H9 (cell line): ENCODE measurements around the gene ELANE. TPM values are rescaled to one million over a fixed set of nuclear protein-coding genes. Genes with fewer than 3 reads are reported as not detected.
A peak's percentile ranks its signal among the peaks of the same experiment; 100 is the strongest.

Experiments used
- DNase-seq: peaks from one replicate; pipeline ENCODE4 v3.0.0-alpha.2; 2017
- H2AFZ ChIP-seq: one replicate; pipeline ENCODE4 v1.6.1; 2013; ENCODE audit warnings: mild to moderate bottlenecking, low read length, control low read depth, moderate library complexity
- H2AK5ac ChIP-seq: 2 replicates; pipeline ENCODE4 v1.6.1; 2013; ENCODE audit warnings: low read length, control low read depth, mixed read lengths; ENCODE audit not compliant: insufficient read length
- H2BK120ac ChIP-seq: one replicate; pipeline ENCODE4 v1.6.1; 2013; ENCODE audit warnings: low read depth, mild to moderate bottlenecking, low read length, control low read depth, inconsistent platforms; ENCODE audit not compliant: poor library complexity, severe bottlenecking
- H2BK12ac ChIP-seq: 2 replicates; pipeline ENCODE4 v1.6.1; 2013; ENCODE audit warnings: low read length, control low read depth, mixed read lengths, low read depth; ENCODE audit not compliant: insufficient read length
- H2BK15ac ChIP-seq: 2 replicates; pipeline ENCODE4 v1.6.1; 2013; ENCODE audit warnings: low read depth, low read length, control low read depth
- H2BK20ac ChIP-seq: one replicate; pipeline ENCODE4 v1.6.1; 2013; ENCODE audit warnings: low read depth, mild to moderate bottlenecking, low read length, control low read depth, inconsistent platforms; ENCODE audit not compliant: poor library complexity, severe bottlenecking
- H2BK5ac ChIP-seq: 2 replicates; pipeline ENCODE4 v1.6.1; 2013; ENCODE audit warnings: low read length, control low read depth, mixed read lengths; ENCODE audit not compliant: insufficient read length
- H3K14ac ChIP-seq: 2 replicates; pipeline ENCODE4 v1.6.1; 2013; ENCODE audit warnings: low read length, control low read depth; ENCODE audit not compliant: insufficient read depth
- H3K18ac ChIP-seq: 2 replicates; pipeline ENCODE4 v1.6.1; 2013; ENCODE audit warnings: low read depth, mild to moderate bottlenecking, mixed read lengths, low read length, control low read depth; ENCODE audit not compliant: insufficient read length
- H3K23ac ChIP-seq: 2 replicates; pipeline ENCODE4 v1.6.1; 2013; ENCODE audit warnings: low read length, control low read depth, mixed read lengths, low read depth; ENCODE audit not compliant: insufficient read length
- H3K23me2 ChIP-seq: 2 replicates; pipeline ENCODE4 v1.6.1; 2013; ENCODE audit warnings: low read depth, mild to moderate bottlenecking, mixed read lengths, low read length, control low read depth; ENCODE audit not compliant: insufficient read length, poor library complexity, severe bottlenecking
- H3K27ac ChIP-seq: 2 replicates; pipeline ENCODE4 v1.5.1; 2013; ENCODE audit warnings: low read length, control low read depth, mixed read lengths, low read depth; ENCODE audit not compliant: insufficient read length
- H3K27me3 ChIP-seq: 2 replicates; pipeline ENCODE4 v1.6.1; 2013; ENCODE audit warnings: low read length, control low read depth, inconsistent platforms; ENCODE audit not compliant: insufficient read depth
- H3K4ac ChIP-seq: 2 replicates; pipeline ENCODE4 v1.6.1; 2013; ENCODE audit warnings: low read depth, mild to moderate bottlenecking, control low read depth, inconsistent platforms, low read length, moderate library complexity
- H3K4me1 ChIP-seq: 2 replicates; pipeline ENCODE4 v1.6.1; 2013; ENCODE audit warnings: low read length, control low read depth, inconsistent platforms; ENCODE audit not compliant: insufficient read depth
- H3K4me2 ChIP-seq: 2 replicates; pipeline ENCODE4 v1.6.1; 2013; ENCODE audit warnings: low read length, control low read depth, mixed read lengths; ENCODE audit not compliant: insufficient read length, insufficient read depth
- H3K56ac ChIP-seq: 2 replicates; pipeline ENCODE4 v1.6.1; 2013; ENCODE audit warnings: low read depth, mild to moderate bottlenecking, mixed read lengths, low read length, control low read depth; ENCODE audit not compliant: insufficient read length
- H3K79me1 ChIP-seq: 2 replicates; pipeline ENCODE4 v1.6.1; 2013; ENCODE audit warnings: low read depth, mild to moderate bottlenecking, moderate library complexity, low read length, control low read depth, inconsistent platforms; ENCODE audit not compliant: insufficient read depth, poor library complexity, severe bottlenecking
- H3K79me2 ChIP-seq: 2 replicates; pipeline ENCODE4 v1.6.1; 2013; ENCODE audit warnings: low read length, control low read depth, inconsistent platforms; ENCODE audit not compliant: insufficient read depth
- H3K9ac ChIP-seq: 2 replicates; pipeline ENCODE4 v1.6.1; 2013; ENCODE audit warnings: low read length, control low read depth, mixed read lengths; ENCODE audit not compliant: insufficient read length; ENCODE audit errors: extremely low read depth
- H3K9me3 ChIP-seq: one replicate; pipeline ENCODE4 v1.6.1; 2013; ENCODE audit warnings: low read depth, low read length, inconsistent platforms; ENCODE audit not compliant: control insufficient read depth
- H3T11ph ChIP-seq: one replicate; pipeline ENCODE4 v1.6.1; 2013; ENCODE audit warnings: mild to moderate bottlenecking, low read length, control low read depth, inconsistent platforms
- H4K20me1 ChIP-seq: one replicate; pipeline ENCODE4 v1.6.1; 2013; ENCODE audit not compliant: control insufficient read depth, insufficient read length, insufficient read depth
- H4K5ac ChIP-seq: 2 replicates; pipeline ENCODE4 v1.6.1; 2013; ENCODE audit warnings: low read depth, mild to moderate bottlenecking, mixed read lengths, low read length, control low read depth; ENCODE audit not compliant: insufficient read length
- H4K8ac ChIP-seq: replicated peaks from 2 replicates; pipeline ENCODE4 v1.6.1; 2013; ENCODE audit warnings: low read length, control low read depth, mixed read lengths, low read depth; ENCODE audit not compliant: insufficient read length
- H4K91ac ChIP-seq: 2 replicates; pipeline ENCODE4 v1.6.1; 2013; ENCODE audit warnings: low read depth, mild to moderate bottlenecking, moderate library complexity, mixed read lengths, low read length, control low read depth; ENCODE audit not compliant: insufficient read length
- H3K27ac Mint-ChIP-seq, 3 experiments: 2 replicates in 2 of 3; 3 replicates in 1 of 3; pipeline ENCODE4 v1.8.0; 2020 to 2021; ENCODE audit warnings: mixed read lengths in 3 of 3, mild to moderate bottlenecking in 1 of 3, moderate library complexity in 1 of 3
- H3K27me3 Mint-ChIP-seq: 2 replicates; pipeline ENCODE4 v1.8.0; 2021; ENCODE audit warnings: low read depth, mild to moderate bottlenecking, moderate library complexity, mixed read lengths
- H3K36me3 Mint-ChIP-seq, 3 experiments: 2 replicates in 2 of 3; 3 replicates in 1 of 3; pipeline ENCODE4 v1.8.0; 2020 to 2021; ENCODE audit warnings: low read depth in 3 of 3, mixed read lengths in 3 of 3; ENCODE audit not compliant: insufficient read depth in 1 of 3
- H3K4me1 Mint-ChIP-seq, 2 experiments: 2 replicates each; pipeline ENCODE4 v1.8.0; 2020; ENCODE audit warnings: mixed read lengths in 2 of 2
- H3K4me3 Mint-ChIP-seq, 2 experiments: 2 replicates in 1 of 2; 3 replicates in 1 of 2; pipeline ENCODE4 v1.8.0; 2020 to 2021; ENCODE audit warnings: mild to moderate bottlenecking in 2 of 2, mixed read lengths in 2 of 2, moderate library complexity in 1 of 2
- H3K9me3 Mint-ChIP-seq, 2 experiments: 2 replicates in 1 of 2; 3 replicates in 1 of 2; pipeline ENCODE4 v1.8.0; 2020; ENCODE audit warnings: mild to moderate bottlenecking in 2 of 2, mixed read lengths in 2 of 2, moderate library complexity in 1 of 2
- CTCF ChIP-seq: fragments of 200-600 bp; sonication (generic); conservative IDR thresholded peaks from 3 replicates; pipeline ENCODE4 v1.8.0; 2021; ENCODE audit warnings: antibody characterized with exemption, mild to moderate bottlenecking
- WGBS: extraction: QIAGEN DNeasy Blood & Tissue Kit; methylation state at CpG from one replicate; pipeline ENCODE4 v1.1.7; 2013; ENCODE audit warnings: missing lambda C conversion rate, low lambda C conversion rate, mixed read lengths; ENCODE audit not compliant: insufficient read length; ENCODE audit errors: extremely low coverage; 5-methylcytosine and 5-hydroxymethylcytosine counted together
- total RNA-seq: library from RNA; stranded (reverse); gene quantifications from 2 replicates; pipeline ENCODE4 v1.2.1, GENCODE V29; 2021

The ELANE gene
- total RNA-seq, 1 experiment from 2014 or later = not detected

- Histone ChIP-seq H4K91ac (no peak overlapping the region), H2AFZ (no peak overlapping the region), H3K18ac (no peak overlapping the region), H3K9ac (no peak overlapping the region), H2BK20ac (no peak overlapping the region), H3T11ph (no peak overlapping the region), H4K20me1 (no peaks in the 10 kb centered on the region), H3K79me2 (no peaks in the 10 kb centered on the region), H3K79me1 (no peaks in the 10 kb centered on the region), H2BK120ac (no peak overlapping the region), H2BK12ac (no peak overlapping the region), H3K23ac (no peak overlapping the region), H2BK15ac (no peak overlapping the region), H3K4me1 (no peaks in the 10 kb centered on the region), H3K4ac (no peak overlapping the region), H3K27ac (no peak overlapping the region), H3K9me3 (no peaks in the 10 kb centered on the region), H3K27me3 (no peaks in the 10 kb centered on the region), H4K8ac (no peak overlapping the region), H3K4me2 (peak overlapping the region; percentile 6), H3K14ac (no peak overlapping the region), H3K23me2 (no peaks in the 10 kb centered on the region), H2BK5ac (no peak overlapping the region), H2AK5ac (no peak overlapping the region), H4K5ac (no peak overlapping the region), H3K56ac (no peak overlapping the region)
- no peak for TF ChIP-seq CTCF
- no CpG with 5 or more reads among the region's 27 CpGs for WGBS
- DNase-seq = peak; percentile 94
- Mint-ChIP-seq H3K27me3 (no peaks in the 10 kb centered on the region; the same call in 1 of the 2 replicates), H3K36me3 (peaks cover 27 to 61% (median 43%) of the 10 kb centered on the region in 3 experiments), H3K4me3 (peak overlapping the region; percentile 42 to 59; a peak in 4 of 5 replicates), H3K27ac (peak overlapping the region in 2 of 3 experiments; percentile 32 to 49; a peak in 3 of 7 replicates), H3K4me1 (peaks cover 4 to 14% of the 10 kb centered on the region in 2 experiments), H3K9me3 (peaks cover 6 to 7% of the 10 kb centered on the region in 2 experiments)
Measured at GRCh38 chr19:872266-872951, 20.3 kb downstream of the ELANE start.
